Osteoblast (primary cell): ENCODE measurements around the gene PPP1R3G. TPM values are rescaled to one million over a fixed set of nuclear protein-coding genes. Genes with fewer than 3 reads are reported as not detected.
A peak's percentile ranks its signal among the peaks of the same experiment; 100 is the strongest.

Experiments used
- DNase-seq: peaks from one replicate; pipeline ENCODE4 v3.0.0; 2011; ENCODE audit warnings: low spot score, mixed read lengths; ENCODE audit not compliant: insufficient read length; ENCODE audit errors: missing footprints
- H2AFZ ChIP-seq: 2 replicates; pipeline ENCODE4 v1.6.0; 2011; ENCODE audit warnings: mild to moderate bottlenecking, low read length
- H3K27ac ChIP-seq: 2 replicates; pipeline ENCODE4 v1.5.1; 2011; ENCODE audit warnings: mild to moderate bottlenecking, low read depth, low read length, moderate library complexity
- H3K27me3 ChIP-seq: 2 replicates; pipeline ENCODE4 v1.6.0; 2012; ENCODE audit warnings: mild to moderate bottlenecking, control low read depth, inconsistent platforms, low read length, moderate library complexity; ENCODE audit not compliant: insufficient read depth
- H3K36me3 ChIP-seq: 2 replicates; pipeline ENCODE4 v1.5.1; 2011; ENCODE audit warnings: mild to moderate bottlenecking, low read length, control low read depth, moderate library complexity; ENCODE audit not compliant: insufficient read depth
- H3K4me1 ChIP-seq: 2 replicates; pipeline ENCODE4 v1.5.1; 2011; ENCODE audit warnings: mild to moderate bottlenecking, low read length, control low read depth, moderate library complexity; ENCODE audit not compliant: insufficient read depth
- H3K4me2 ChIP-seq: 2 replicates; pipeline ENCODE4 v1.6.0; 2011; ENCODE audit warnings: mild to moderate bottlenecking, low read length; ENCODE audit not compliant: insufficient read depth
- H3K4me3 ChIP-seq: fragments of 200-600 bp; sonication (generic); 3 replicates; pipeline ENCODE4 v1.5.1; 2012; ENCODE audit warnings: mild to moderate bottlenecking, low read length, inconsistent platforms; ENCODE audit not compliant: insufficient read depth
- H3K79me2 ChIP-seq: 2 replicates; pipeline ENCODE4 v1.6.0; 2012; ENCODE audit warnings: mild to moderate bottlenecking, low read length, control low read depth, inconsistent platforms; ENCODE audit not compliant: insufficient read depth
- H3K9me3 ChIP-seq: 2 replicates; pipeline ENCODE4 v1.5.1; 2011; ENCODE audit warnings: low read depth, low read length, control low read depth
- H4K20me1 ChIP-seq: 2 replicates; pipeline ENCODE4 v1.6.0; 2012; ENCODE audit warnings: mild to moderate bottlenecking, low read length, control low read depth; ENCODE audit not compliant: insufficient read depth
- total RNA-seq: library from RNA; depleted of rRNA; stranded (reverse); fragments of >200 nt; gene quantifications from 2 replicates; pipeline ENCODE4 v1.2.3, GENCODE V29; 2012
- TF ChIP-seq, protein P1 (sequence below): IDR thresholded peaks from 2 replicates; pipeline ENCODE4 v1.5.1; 2011; ENCODE audit warnings: mild to moderate bottlenecking, low read depth, low read length, moderate library complexity; ENCODE audit errors: extremely low read depth

Gene PPP1R3G
- total RNA-seq, 1 donor, result 3.3 TPM

DNA sequence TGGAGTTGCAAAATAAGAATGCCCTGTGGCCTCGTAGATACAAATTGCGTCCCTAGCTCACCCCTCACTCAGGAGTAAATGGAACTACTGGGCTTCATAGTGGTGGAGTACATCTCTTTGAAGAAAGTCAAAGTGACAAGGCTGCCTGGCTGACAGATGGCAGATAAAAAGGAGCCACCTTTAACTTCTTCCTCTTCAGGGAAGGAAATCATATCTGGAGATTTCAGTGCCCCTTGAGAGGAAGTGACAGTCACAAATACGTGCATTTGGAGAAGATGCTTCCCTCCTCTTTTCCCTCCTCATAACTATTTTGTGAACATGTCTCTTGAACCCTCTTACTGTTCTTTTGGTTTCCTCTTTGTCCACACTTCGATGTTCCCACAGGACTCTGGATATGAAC, 43.2 kb downstream of the PPP1R3G start:
- Histone ChIP-seq H3K4me3 (no peak overlapping the region), H3K36me3 (no peaks in the 10 kb centered on the region), H3K27ac (no peak overlapping the region), H3K4me1 (peaks cover 32% of the 10 kb centered on the region), H3K4me2 (no peak overlapping the region), H3K9me3 (no peaks in the 10 kb centered on the region), H3K79me2 (no peaks in the 10 kb centered on the region), H4K20me1 (peaks cover 6% of the 10 kb centered on the region), H2AFZ (no peak overlapping the region), H3K27me3 (no peaks in the 10 kb centered on the region)
- DNase-seq, result no peak
- TF ChIP-seq, protein P1, sequence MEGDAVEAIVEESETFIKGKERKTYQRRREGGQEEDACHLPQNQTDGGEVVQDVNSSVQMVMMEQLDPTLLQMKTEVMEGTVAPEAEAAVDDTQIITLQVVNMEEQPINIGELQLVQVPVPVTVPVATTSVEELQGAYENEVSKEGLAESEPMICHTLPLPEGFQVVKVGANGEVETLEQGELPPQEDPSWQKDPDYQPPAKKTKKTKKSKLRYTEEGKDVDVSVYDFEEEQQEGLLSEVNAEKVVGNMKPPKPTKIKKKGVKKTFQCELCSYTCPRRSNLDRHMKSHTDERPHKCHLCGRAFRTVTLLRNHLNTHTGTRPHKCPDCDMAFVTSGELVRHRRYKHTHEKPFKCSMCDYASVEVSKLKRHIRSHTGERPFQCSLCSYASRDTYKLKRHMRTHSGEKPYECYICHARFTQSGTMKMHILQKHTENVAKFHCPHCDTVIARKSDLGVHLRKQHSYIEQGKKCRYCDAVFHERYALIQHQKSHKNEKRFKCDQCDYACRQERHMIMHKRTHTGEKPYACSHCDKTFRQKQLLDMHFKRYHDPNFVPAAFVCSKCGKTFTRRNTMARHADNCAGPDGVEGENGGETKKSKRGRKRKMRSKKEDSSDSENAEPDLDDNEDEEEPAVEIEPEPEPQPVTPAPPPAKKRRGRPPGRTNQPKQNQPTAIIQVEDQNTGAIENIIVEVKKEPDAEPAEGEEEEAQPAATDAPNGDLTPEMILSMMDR, result no peak

DNA sequence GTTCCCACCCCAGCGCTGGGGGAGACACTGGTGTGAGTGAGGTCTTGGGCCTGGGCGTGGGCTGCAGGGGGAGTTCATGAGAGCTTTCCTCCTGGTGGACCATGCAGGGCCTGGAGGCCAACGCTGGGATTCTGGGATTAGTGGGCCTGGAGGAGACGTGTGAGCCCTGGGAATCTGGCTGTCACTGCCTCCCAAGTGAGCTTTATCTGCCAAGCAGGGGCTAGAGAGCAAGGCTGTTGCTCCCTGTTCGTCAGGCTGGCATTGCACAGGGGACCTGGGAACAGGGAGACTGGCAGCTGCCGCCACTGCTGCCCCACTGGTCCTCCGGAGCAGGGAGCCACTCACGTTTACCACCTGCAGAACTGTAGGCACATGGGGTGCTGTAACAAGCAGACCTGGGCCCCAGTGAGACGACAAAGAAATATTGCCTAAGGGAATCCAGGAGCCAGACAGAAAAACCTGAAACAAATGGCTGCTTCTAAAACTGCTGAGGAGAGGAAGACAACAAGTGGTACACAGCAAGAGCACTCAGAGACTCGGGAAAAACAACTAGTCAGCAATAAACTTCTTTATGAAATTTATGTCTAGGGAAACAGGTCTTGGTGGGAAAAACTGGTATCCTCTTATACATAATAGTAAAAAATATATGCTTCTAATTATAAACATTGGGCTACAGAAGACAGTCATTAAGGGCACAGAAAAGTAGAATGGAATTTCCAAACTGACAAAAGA, 45.2 kb downstream of the PPP1R3G start:
- no peak for DNase-seq
- Histone ChIP-seq H3K4me1 (peaks cover 22% of the 10 kb centered on the region), H3K27me3 (no peaks in the 10 kb centered on the region), H3K79me2 (no peaks in the 10 kb centered on the region), H3K4me3 (no peak overlapping the region), H3K27ac (no peak overlapping the region), H3K4me2 (no peak overlapping the region), H3K36me3 (no peaks in the 10 kb centered on the region), H2AFZ (no peak overlapping the region), H3K9me3 (no peaks in the 10 kb centered on the region), H4K20me1 (peaks cover 6% of the 10 kb centered on the region)
- TF ChIP-seq, protein P1, result no peak

DNA sequence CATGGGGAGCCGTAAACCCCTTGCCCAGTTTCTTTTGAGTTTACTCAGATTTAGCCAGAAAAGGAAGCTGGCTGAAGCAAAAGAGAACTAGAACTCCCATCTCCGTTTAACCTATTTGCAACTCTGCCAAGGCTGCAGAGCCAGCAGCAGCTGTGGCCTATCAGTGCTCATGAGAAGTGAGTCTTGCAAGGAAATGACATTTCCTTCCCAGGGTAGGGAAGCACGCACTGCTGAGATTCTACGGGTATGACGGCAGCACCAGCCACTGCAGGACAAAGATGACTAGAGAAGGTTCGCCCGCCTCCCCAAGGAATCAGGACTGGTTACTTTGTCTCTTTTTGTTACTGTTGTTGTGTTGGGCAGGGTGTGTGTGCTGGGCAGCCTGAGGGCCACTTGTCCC, 47.6 kb downstream of the PPP1R3G start:
- H4K20me1 ChIP-seq, result no peaks in the 10 kb centered on the region
- peak; percentile 62 for DNase-seq
- peak overlapping the region; percentile 7 for H2AFZ ChIP-seq
- no peaks in the 10 kb centered on the region for H3K27me3 ChIP-seq
- H3K4me1 ChIP-seq, result peaks cover 9% of the 10 kb centered on the region
- no peaks in the 10 kb centered on the region for H3K79me2 ChIP-seq
- no peaks in the 10 kb centered on the region for H3K9me3 ChIP-seq
- peak overlapping the region; percentile 54 for H3K27ac ChIP-seq
- H3K4me2 ChIP-seq, result peak overlapping the region; percentile 41
- TF ChIP-seq, protein P1, result no peak
- no peak overlapping the region for H3K4me3 ChIP-seq
- H3K36me3 ChIP-seq, result no peaks in the 10 kb centered on the region

DNA sequence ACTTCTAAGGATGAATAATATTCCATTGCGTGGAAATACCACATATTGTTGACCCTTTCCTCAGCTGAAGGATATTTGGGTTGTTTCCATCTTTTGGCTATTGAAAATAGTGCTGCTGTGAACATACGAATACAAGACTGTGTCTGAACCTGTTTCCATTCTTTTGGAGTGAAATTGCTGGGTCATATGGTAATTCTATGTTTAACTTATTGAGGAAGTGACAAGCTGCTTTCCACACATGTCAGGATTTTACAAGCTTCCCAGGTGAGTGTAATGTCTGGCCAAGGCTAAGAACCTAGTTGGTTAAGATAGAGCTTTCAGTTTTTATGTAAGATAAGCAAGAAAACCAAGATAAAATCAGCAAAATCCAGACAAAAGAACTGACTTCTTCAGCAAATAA, 48.8 kb downstream of the PPP1R3G start:
- H3K27ac ChIP-seq, result no peak overlapping the region
- no peak overlapping the region for H2AFZ ChIP-seq
- no peak for DNase-seq
- H3K79me2 ChIP-seq, result no peaks in the 10 kb centered on the region
- H4K20me1 ChIP-seq, result no peaks in the 10 kb centered on the region
- no peaks in the 10 kb centered on the region for H3K36me3 ChIP-seq
- TF ChIP-seq, protein P1, result no peak
- no peak overlapping the region for H3K4me3 ChIP-seq
- peaks cover 9% of the 10 kb centered on the region for H3K4me1 ChIP-seq
- no peak overlapping the region for H3K4me2 ChIP-seq
- H3K27me3 ChIP-seq, result no peaks in the 10 kb centered on the region
- no peaks in the 10 kb centered on the region for H3K9me3 ChIP-seq
